GM12874 (cell line): Measurements from ENCODE around the gene PDCL3.

Experiments used
- CTCF ChIP-seq: IDR thresholded peaks from 2 replicates; pipeline ENCODE4 v1.5.1; 2011; ENCODE audit warnings: low read depth, mild to moderate bottlenecking, control low read depth, low read length, moderate library complexity; ENCODE audit not compliant: insufficient read depth

PDCL3 gene

GRCh38 chr2:100542418-100542817, 20.4 kb upstream of the PDCL3 start:
- no peak for TF ChIP-seq CTCF

- TF ChIP-seq CTCF = no peak
These were observed 17.7 kb upstream of the PDCL3 start for GRCh38 chr2:100544911-100545596.

GRCh38 chr2:100546469-100546868, 16.3 kb upstream of the PDCL3 start:
- TF ChIP-seq CTCF = no peak

GRCh38 chr2:100548771-100549170, 14.0 kb upstream of the PDCL3 start:
- no peak for TF ChIP-seq CTCF

GRCh38 chr2:100551303-100551702, 11.5 kb upstream of the PDCL3 start:
- no peak for TF ChIP-seq CTCF

GRCh38 chr2:100554798-100555407, 7.9 kb upstream of the PDCL3 start:
- TF ChIP-seq CTCF = no peak

- TF ChIP-seq CTCF = no peak
These were observed 6.0 kb upstream of the PDCL3 start for GRCh38 chr2:100556746-100557145.
